Measurements from ENCODE around the gene SLC38A3.
A peak's percentile ranks its signal among the peaks of the same experiment; 100 is the strongest.
"Not testable (repeated sequence)": the region's sequence is repeated elsewhere in the genome, so short reads cannot be mapped to it uniquely, and the experiment has no call there.

SLC38A3 gene

GRCh38 chr3:50255251-50255615, 50.2 kb downstream of the SLC38A3 start:
- no peak for DNase-seq

- DNase-seq: peak in 2 of 3 donors; percentile 50 to 65
These were observed 52.2 kb downstream of the SLC38A3 start for GRCh38 chr3:50256978-50257890.

GRCh38 chr3:50258029-50258680, 53.1 kb downstream of the SLC38A3 start:
- DNase-seq: no peak

- DNase-seq: no peak
These were observed 53.9 kb downstream of the SLC38A3 start for GRCh38 chr3:50258979-50259378.

GRCh38 chr3:50259432-50260026, 54.5 kb downstream of the SLC38A3 start:
- DNase-seq: no peak

GRCh38 chr3:50260027-50260941, 55.2 kb downstream of the SLC38A3 start:
- DNase-seq: peak; percentile 94 to 97 (median 95)

- no peak for DNase-seq
These were observed 55.9 kb downstream of the SLC38A3 start for GRCh38 chr3:50260942-50261441.

GRCh38 chr3:50261505-50261904, 56.4 kb downstream of the SLC38A3 start:
- no peak for DNase-seq

GRCh38 chr3:50262200-50262599, 57.1 kb downstream of the SLC38A3 start:
- DNase-seq: not testable (repeated sequence)

GRCh38 chr3:50262778-50263177, 57.7 kb downstream of the SLC38A3 start:
- no peak for DNase-seq

- no peak for DNase-seq
These were observed 58.7 kb downstream of the SLC38A3 start for GRCh38 chr3:50263478-50264382.

GRCh38 chr3:50264383-50264963, 59.4 kb downstream of the SLC38A3 start:
- DNase-seq: no peak

GRCh38 chr3:50264964-50265485, 60.0 kb downstream of the SLC38A3 start:
- no peak for DNase-seq

- no peak for DNase-seq
These were observed 60.5 kb downstream of the SLC38A3 start for GRCh38 chr3:50265571-50265970.

- DNase-seq: no peak
These were observed 60.9 kb downstream of the SLC38A3 start for GRCh38 chr3:50266017-50266416.

GRCh38 chr3:50266836-50267235, 61.8 kb downstream of the SLC38A3 start:
- no peak for DNase-seq

- no peak for DNase-seq
These were observed 62.3 kb downstream of the SLC38A3 start for GRCh38 chr3:50267280-50267913.

GRCh38 chr3:50268276-50268675, 63.2 kb downstream of the SLC38A3 start:
- no peak for DNase-seq

GRCh38 chr3:50268703-50269451, 63.8 kb downstream of the SLC38A3 start, which contains the start of gene SEMA3B:
Gene SEMA3B, plus strand, starts transcription at chr3:50269147. Its CDS starts 94 bp downstream, at chr3:50269241.
- DNase-seq: no peak
